HL-60/S4 treated with retinoic acid at 250 ng/mL for 4 days and 3 days (cell line): ENCODE results near the gene HLA-DOA.

Experiments used
- in situ Hi-C: fragments of 300-500 bp; cut with MboI; formaldehyde crosslinking; loops from 2 replicates; pipeline ENCODE4 v1.7.0; 2022; ENCODE audit warnings: low sequenced_read_pairs

The HLA-DOA gene

DNA sequence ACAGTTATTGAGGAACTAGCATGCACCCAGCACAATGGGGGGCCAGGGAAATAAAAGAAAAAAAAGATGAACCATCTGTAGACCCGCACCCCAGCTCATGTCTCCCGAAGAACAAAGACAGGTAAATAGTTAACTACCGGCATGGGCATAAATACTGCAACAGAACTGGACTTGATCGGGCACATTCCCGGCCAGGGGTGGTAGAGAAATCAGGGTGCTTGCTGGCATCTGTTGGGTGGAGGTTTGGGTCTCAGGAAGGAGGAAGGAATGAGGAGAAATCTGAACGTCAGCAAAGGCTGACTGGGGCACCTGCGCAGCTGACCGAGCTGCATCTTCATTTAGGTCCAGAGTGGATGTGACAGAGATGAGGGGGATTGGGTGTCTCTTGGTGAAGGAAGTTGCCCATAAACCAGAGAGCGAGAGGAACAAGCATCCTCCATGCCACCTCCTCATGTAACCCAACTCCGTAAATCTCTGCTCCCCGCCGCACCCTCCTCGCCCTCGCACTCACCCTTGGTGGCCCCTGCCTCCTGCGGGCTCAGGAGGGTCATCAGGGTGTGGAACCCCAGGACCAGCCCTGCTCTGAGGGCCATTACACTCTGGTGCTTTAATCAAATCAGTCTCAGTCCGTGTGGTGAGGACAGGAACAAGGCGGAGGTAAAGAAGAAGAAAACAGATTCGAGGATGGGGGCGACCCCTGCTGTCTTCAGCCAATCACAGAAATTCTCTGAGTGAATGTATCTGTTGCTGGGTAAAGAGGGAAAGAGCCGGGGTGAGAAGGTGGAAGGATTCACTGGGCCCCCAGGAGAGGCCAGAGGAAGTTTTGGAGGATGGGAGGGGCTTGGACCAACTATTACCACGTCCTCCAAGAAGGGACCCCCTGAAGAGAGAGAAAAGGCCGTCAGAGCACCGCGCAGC is at the start of gene HLA-DOA:
TSS of gene HLA-DOA (minus strand) at position 648 of the 918 bp plus-strand sequence.
- in situ Hi-C loops = no loop called here

- in situ Hi-C loops = no loop called here
Measured at GRCh38 chr6:33057222-33058150, 48.1 kb upstream of the HLA-DOA start.

DNA sequence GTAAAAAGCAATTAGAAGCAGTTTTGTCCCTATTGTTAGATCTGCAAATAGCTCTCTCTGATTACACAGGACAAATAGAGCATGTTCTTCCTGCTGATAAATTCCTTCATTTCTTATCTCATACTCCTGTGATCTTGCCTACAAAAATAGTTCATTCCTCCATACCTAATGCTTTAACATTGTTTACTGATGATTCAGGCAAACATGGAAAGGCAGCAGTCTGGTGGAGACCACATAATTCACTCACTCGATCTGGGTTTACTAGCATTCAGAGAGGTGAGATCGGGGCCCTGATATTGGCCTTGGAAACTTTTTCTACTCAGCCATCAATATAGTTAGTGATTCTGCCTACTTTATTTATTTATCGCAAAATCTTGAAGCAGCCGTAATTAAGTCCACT is 43.8 kb upstream of the HLA-DOA start:
- in situ Hi-C loops = no loop called here

- in situ Hi-C loops = no loop called here
Measured at GRCh38 chr6:33052627-33053026, 43.2 kb upstream of the HLA-DOA start.

DNA sequence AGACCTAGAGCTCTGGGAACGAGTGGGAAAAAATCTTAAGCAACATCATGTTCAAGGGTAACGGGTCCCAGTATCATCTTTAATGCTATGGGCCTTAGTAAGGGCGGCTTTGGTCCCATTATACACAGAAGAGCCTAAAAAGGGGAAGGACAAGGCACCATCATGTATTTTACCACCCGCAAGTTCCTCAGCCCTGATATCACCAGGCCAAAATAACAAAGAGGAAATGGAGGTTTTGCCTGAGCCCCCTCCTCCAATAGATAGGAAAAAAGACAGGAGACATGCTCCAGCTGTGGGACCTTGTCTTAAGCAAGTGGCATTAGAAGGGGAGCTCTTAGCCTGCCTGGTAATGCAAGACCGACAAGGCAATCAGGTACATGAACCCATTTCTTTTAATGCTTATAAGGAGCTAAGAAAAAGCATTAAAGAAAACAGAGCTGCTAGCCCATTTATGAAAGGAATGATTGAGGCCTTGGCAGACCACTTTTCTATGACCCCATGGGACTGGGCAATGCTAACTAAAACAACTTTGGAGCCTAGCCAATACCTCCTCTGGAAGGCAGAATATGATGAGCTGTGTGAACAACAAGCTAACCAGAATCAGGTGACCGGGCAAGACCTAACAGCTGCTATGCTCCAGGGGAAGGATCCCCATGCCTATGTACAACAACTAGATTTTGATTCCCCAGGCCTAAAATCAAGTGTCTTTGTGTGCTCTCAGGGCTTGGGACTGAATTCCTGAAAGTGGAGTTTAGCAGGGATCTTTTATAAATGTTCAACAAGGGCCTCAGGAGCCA is 40.8 kb upstream of the HLA-DOA start:
- in situ Hi-C loops = no loop called here

DNA sequence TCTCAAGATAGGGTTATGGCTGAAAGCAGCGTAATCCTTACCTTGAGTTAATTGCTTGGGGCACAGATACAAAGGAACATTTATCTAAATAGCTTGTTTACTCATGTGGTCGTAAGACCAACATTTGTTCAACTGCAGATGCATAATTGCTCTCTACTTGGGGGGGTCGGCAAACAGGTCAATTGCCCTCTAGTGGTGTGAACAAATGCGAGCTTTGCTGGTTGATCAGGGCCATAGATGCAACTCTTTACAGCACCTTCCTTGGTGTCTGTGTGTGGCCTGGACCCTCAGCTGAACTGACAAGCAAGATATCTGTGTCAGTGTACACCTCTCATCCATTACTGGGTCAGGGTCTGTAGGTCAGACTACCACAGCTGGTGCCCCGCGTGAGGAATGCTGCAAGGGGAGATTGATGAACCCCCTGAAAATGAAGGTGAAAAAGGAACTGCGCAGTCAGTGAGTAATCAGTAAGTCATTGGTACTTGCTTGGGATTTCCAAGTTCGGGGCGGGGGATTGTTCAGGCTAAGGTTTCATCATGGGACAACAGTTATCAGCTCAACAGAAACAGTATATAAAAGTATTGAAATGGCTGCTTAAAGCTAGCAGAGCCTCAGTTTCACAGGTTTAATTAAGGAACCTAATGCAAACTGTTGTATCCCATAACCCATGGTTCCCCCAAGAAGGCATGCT is 40.1 kb upstream of the HLA-DOA start:
- in situ Hi-C loops = no loop called here

DNA sequence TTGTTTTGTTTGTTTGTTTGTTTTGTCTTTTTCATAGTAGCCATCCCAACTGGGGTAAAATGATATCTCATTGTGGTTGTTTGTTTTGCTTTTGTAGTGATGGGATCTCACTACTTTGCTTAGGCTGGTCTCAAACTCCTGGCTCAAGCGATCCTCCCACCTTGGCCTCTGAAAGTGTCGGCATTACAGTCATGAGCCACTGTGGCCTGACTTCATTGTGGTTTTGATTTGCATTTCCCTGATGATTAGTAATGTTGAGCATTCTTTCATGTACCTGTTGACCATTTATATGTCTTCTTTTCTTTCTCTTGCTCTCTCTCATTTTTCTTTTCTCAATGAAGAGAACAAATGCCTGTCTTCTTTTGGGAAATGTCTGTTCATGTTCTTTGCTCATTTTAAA is 30.8 kb upstream of the HLA-DOA start:
- in situ Hi-C loops = no loop called here

- in situ Hi-C loops = no loop called here
Measured at GRCh38 chr6:33036535-33036934, 27.1 kb upstream of the HLA-DOA start.

DNA sequence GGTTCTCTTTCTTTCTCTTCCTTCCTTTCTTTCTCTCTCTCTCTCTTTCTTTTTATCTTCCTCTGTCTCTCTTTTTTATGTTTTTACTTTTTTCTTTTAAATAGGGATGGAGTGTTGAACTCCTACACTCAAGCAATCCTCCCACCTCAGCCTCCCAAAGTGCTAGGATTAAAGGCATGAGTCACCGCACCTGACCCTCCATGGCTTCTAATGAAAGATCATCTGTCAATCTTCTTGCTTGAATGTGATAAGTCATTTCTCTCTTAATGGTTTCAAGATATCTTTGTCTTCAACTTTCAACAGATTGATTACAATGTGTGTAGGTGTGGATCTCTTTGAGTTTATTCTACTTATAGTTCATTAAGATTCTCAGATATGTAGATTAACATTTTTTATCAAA is 25.2 kb upstream of the HLA-DOA start:
- in situ Hi-C loops = no loop called here

DNA sequence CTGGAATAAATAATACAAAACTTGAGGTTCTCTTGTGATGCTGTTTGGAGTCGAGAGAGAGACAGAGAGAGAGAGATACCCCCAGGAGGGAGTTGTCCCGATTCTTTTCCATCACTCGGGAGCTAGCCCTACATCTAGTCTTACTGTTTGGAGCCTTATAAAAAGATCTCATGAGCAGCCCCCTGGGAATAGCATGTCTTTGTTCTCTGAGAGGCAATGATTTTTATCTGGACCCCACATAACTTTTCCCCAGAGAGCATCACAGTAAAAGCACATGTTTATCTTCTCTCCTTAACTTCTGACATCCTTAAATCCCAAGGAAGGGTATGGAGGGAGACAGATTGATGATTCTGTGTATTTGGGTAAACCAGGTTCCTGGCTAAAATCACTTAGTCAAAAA is 20.9 kb upstream of the HLA-DOA start:
- in situ Hi-C loops = no loop called here

DNA sequence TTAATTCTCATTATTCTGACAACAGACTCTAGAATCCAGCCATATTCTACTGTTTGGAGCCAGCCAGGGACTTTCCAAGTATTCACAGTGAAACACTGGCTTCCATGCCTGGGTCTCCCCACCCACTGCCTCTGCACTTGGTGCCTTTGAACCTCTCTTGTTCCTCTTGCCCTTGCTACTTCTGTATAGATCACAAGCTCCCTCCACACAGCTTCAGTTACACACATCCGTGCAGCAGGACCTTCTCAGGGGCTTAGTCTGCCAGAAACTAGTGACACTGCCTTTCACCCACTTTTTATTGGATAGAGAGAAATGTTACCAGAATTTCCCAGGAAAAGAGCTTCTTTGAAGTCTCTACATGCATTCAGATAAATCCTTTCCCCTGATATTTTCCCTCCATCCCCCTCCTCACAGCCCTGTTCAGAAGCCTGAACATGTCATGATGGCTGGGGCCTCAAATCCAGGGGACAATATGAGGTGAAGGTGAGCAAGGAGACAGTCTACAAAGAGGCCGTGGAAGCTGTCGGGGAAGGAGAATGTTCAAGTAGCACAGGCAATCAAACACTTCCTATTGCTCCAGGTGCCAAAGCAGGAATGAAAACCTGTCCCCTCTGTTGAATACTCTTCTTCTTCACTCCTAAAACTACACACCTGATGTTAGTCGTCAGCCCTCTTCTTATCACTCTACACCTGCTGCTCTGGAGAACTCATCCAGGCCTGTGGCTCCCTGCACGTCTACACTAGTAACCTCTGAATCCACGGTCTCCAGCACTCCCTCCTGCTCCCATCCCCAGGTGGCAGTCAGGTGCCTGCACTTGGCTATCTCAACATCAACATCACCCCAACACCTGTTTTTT is 20.2 kb upstream of the HLA-DOA start:
- in situ Hi-C loops = no loop called here

DNA sequence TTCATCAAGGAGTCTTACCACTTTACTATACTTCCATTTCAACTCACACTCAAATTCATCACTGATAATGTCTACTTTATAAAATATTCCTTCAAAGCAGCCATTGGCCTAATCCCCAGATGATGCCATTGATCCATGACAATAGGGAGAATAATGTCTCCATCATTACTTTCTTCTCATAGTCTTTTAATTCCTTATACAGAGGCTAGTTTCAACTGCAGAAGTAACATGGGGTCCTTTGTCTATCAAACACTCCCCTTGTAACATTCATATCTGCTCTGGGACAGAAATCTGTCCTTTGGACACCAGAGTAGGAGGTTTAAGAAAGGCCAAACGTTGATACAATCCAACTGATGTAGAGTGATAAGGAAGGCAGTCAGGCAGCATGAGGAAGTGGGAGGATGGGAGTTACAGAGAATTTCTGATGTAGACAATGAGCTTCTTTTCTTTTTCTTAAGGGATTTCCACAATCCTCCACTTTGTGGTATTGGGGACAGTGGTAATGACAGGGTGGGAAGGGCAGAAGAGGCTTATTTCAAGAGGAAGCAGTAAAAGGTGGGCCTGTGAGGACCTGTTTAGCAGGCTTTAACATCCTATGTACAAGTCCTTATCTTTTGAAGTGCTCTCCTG is 18.9 kb upstream of the HLA-DOA start:
- in situ Hi-C loops = no loop called here

GRCh38 chr6:33024521-33024920 is 15.1 kb upstream of the HLA-DOA start:
- in situ Hi-C loops = no loop called here

GRCh38 chr6:33023536-33023935 is 14.1 kb upstream of the HLA-DOA start:
- in situ Hi-C loops = no loop called here

- in situ Hi-C loops = no loop called here
Measured at GRCh38 chr6:33021917-33022316, 12.5 kb upstream of the HLA-DOA start.

- in situ Hi-C loops = no loop called here
Measured at GRCh38 chr6:33019372-33019771, 10.0 kb upstream of the HLA-DOA start.

DNA sequence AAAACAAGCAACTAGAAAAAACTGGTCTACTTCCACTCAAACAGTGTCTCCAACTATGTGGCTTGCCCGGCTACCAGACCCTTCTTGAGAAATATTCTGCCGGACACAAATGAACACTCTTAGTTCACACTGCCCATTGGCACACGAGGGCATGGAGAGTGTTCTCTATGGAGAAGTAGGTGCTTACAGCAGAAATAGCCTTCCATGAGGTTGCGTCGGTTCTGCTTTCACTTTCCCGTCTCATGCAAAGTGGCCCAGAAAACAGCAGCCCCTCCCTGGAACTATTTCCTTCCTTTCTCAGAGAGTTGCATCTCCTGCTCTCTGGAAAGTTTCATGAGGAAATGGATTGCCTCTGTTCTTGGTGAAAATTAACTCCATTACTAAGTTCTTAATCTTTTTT is 9.5 kb upstream of the HLA-DOA start:
- in situ Hi-C loops = no loop called here

DNA sequence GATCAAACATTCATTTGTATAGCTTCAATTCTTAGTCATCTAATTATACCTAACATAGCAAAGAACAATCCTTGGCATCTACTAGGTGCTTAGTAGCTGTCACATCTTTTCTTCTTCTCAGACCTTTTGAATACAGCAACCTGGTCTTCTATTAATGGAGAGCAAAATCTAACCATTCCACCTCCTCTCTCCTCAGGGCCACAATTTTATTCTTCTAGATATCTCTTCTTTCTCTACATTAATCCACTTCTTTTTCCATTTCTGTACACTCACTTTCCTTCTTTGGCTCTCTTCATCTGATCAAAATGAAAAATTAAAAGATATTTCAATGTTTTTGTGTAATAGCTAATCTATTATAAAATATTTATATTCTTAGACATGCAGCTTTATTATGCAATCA is 9.0 kb upstream of the HLA-DOA start:
- in situ Hi-C loops = no loop called here
